ENCODE measurements around the gene SCAPER.
"Not testable (repeated sequence)": the region's sequence is repeated elsewhere in the genome, so short reads cannot be mapped to it uniquely, and the experiment has no call there.

Gene SCAPER

GRCh38 chr15:76860201-76860600 is 44.9 kb downstream of the SCAPER start:
- DNase-seq, result no peak

GRCh38 chr15:76850367-76850766 is 54.8 kb downstream of the SCAPER start:
- DNase-seq, result not testable (repeated sequence)

DNA sequence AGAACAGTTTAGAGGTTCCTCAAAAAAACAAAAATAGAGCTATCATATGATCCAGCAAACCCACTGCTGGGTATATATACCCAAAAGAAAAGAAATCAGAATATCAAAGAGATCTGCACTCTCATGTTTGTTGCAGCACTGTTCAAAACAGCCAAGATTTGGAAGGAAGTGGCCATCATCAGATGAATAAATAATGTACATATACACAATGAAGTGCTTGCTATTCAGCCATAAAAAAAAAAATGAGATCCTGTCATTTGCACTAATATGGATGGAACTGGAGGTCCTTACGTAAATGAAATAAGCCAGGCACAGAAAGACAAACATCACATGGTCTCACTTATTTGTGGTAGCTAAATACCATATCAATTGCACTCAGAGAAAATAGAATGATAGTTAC is 58.4 kb downstream of the SCAPER start:
- DNase-seq, result peak; percentile 28

DNA sequence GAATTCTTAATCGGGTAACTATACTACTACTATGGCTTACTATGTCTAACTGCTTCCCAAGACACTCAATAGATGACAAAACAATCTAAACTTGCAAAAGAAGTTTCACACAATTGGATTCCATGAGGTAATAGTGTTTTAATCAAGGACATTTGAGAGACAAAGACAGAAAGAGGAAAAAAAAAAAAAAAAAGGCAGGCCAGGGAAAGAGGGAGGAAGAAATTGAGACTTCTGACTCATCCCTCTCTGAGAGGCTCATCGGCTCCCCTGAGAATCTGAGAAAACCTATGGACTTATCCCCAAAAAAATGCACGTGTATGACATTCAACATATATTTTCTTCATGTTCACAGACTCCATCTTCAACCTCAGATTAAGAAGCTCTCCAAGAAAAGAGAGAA is 61.0 kb downstream of the SCAPER start:
- DNase-seq, result no peak

GRCh38 chr15:76843269-76843668 is 61.9 kb downstream of the SCAPER start:
- no peak for DNase-seq

- DNase-seq, result no peak
Measured at GRCh38 chr15:76840830-76841460, 64.2 kb downstream of the SCAPER start.

- no peak for DNase-seq
Measured at GRCh38 chr15:76839173-76839572, 66.0 kb downstream of the SCAPER start.

GRCh38 chr15:76837474-76837873 is 67.7 kb downstream of the SCAPER start:
- no peak for DNase-seq

- no peak for DNase-seq
Measured at GRCh38 chr15:76829939-76830338, 75.2 kb downstream of the SCAPER start.

- no peak for DNase-seq
Measured at GRCh38 chr15:76823890-76824289, 81.2 kb downstream of the SCAPER start.

DNA sequence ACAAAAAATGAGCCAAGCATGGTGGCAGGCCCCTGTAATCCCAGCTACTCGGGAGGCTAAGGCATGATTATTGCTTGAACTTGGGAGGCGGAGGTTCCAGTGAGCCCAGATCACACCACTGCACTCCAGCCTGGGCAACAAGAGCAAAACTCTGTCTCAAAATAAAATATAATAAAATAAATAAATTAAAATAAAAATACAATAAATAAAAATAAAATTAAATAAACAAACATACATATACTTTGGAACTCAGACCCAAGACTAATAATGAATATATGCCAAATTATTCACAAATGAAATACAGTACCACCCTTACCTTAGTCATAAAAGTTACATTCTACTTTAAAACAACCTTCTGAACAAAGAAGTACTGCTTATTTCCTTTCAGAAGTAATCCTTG is 81.8 kb downstream of the SCAPER start:
- DNase-seq, result no peak

GRCh38 chr15:76818926-76819325 is 86.2 kb downstream of the SCAPER start:
- DNase-seq, result not testable (repeated sequence)

GRCh38 chr15:76815421-76815820 is 89.7 kb downstream of the SCAPER start:
- DNase-seq, result no peak

GRCh38 chr15:76812381-76812780 is 92.8 kb downstream of the SCAPER start:
- DNase-seq, result no peak

- no peak for DNase-seq
Measured at GRCh38 chr15:76809412-76810103, 95.6 kb downstream of the SCAPER start.

- no peak for DNase-seq
Measured at GRCh38 chr15:76803049-76803571, 102.0 kb downstream of the SCAPER start.

DNA sequence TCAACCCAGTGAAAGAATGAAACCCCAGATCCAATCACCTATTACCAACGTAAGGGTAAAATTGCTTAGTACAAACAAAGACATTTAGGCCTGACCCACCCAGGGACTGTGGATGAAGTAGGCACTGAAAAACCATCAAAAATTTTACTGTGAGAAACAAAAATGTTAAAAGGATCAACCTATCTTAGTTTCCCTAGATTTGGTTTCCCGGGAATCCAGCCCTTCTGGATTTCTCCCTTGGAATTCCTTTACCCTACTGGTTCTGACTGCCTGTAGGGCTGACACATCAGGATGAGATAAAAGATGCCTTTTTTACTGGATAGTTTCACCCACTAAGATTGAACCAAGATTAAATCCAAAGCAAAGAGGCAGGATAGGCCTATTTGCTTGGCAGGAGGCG is 102.7 kb downstream of the SCAPER start:
- DNase-seq, result no peak

DNA sequence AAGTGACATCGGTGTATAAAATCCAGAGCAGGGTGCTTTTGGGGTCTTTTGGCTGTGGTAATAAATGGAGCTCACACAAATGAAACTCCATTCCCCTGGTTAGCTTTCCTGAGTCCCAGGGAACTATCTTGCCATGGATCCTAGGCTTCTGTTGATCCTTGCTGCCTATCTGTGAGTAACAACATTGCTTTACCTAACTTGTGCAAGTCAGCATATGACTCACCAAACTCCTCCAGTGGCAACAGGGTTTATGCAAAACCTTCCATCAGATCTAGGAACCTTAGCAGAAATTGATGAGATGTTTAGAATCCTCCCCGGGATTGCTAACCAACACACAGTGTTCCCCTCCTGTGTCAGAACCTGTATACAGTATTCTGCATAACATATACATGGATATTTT is 105.4 kb downstream of the SCAPER start:
- DNase-seq, result no peak

DNA sequence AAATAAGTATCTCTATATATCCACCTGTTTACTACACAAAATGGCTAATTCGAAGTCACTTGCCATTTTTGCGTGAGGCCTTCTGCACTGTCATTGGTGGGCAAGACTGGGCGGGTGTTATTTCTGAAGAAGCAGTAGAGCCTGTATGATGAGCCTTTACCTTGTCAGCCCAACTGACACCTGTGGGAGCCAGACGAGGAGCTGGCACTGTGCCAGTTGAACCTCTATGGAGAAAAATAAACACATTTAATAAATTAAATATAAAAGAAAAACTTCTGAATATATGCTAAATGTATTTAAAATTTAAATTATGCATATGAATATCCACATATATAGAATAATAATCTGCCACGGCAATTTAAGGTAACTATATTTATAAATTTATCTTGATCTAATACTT is 109.9 kb downstream of the SCAPER start:
- no peak for DNase-seq

GRCh38 chr15:76793162-76793561 is 112.0 kb downstream of the SCAPER start:
- no peak for DNase-seq

DNA sequence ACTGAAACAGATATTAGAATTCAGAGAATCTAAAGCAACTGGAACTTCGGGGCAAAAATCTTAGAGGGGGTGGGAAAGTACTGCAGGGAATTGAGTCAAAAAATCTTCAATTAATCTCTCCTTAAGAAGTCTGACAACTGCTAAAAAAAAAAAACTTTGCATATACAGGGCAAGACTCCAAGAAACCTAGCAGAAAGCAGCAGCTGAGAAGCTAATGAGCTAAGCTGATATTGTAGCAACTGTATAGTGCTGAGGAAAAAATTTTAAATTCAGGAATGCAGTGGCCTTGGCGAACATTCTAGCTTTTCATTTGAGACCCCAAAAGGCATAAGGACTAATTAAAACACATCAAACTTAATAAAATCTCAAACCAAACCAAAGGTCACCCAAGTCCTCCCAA is 113.6 kb downstream of the SCAPER start:
- DNase-seq, result no peak

DNA sequence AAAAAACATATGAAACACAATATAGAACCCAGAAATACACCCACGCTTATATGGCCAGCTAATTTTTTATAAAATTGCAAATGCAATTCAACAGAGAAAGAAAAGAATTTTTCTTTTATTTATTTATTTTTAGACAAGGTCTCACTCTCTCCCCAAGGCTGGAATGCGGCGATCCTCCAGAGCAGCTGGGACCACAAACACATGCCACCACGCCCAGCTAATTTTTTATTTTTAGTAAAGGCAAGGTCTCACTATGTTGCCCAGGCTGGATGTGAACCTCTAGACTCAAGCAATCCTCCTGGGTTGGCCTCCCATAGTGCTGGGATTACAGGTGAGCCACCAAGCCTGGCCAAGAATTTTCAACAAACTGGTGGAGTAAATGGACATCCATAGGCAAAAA is 117.9 kb downstream of the SCAPER start:
- no peak for DNase-seq

GRCh38 chr15:76776969-76777368 is 128.2 kb downstream of the SCAPER start:
- no peak for DNase-seq

- DNase-seq, result no peak
Measured at GRCh38 chr15:76776480-76776879, 128.7 kb downstream of the SCAPER start.

GRCh38 chr15:76773234-76773633 is 131.9 kb downstream of the SCAPER start:
- DNase-seq, result no peak
